ENCODE measurements around the gene POGLUT2.

Gene POGLUT2

DNA sequence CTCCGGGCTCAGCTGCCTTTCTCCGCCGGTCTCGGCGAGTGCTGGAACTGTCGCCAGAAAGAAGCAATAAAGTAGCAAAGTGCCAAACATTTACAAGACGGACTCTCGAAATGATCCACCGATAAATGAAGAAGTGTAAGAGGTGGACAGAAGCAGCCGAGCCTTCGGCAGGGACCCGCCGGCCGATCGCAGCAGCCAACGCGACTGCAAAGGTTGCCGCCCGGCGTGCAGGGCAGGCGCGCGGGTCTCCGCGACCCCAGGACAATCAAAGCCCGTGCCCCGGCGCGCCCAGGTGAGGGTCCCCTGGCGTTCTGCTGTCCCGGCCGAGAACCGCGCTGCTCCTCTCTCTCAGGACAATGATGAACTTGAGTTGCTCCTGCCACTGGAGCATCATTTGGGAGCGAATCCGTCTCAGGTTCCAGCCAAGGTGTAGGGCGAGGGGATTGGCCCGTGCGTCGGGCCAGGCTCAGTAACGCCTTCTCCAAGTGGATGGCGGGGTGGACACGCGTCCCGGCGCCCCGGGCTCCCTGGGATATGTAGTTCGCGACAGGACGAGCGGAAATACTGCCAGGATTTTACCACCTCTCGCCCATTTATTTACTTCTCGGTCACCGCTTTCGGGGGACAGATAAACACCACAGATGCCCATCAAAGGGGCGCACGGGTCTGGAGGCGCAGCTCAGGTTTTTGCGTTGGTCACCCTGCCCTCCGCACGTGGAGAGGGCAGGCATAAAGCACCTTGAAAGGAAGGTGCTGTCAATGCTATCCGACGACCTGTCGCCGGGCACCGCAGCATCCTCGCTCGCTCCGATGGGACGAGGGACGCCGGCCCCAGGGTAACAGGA is at the start of gene POGLUT2, which contains the start of gene BIVM:
TSS of gene POGLUT2 (minus strand) at position 396 of the 845 bp plus-strand sequence. CDS start at position 90, 306 bp downstream.
TSS of gene BIVM (plus strand) at position 539 of the 845 bp plus-strand sequence. CDS start 8,149 bp downstream, outside the sequence.
- peak; percentile 70 for DNase-seq

DNA sequence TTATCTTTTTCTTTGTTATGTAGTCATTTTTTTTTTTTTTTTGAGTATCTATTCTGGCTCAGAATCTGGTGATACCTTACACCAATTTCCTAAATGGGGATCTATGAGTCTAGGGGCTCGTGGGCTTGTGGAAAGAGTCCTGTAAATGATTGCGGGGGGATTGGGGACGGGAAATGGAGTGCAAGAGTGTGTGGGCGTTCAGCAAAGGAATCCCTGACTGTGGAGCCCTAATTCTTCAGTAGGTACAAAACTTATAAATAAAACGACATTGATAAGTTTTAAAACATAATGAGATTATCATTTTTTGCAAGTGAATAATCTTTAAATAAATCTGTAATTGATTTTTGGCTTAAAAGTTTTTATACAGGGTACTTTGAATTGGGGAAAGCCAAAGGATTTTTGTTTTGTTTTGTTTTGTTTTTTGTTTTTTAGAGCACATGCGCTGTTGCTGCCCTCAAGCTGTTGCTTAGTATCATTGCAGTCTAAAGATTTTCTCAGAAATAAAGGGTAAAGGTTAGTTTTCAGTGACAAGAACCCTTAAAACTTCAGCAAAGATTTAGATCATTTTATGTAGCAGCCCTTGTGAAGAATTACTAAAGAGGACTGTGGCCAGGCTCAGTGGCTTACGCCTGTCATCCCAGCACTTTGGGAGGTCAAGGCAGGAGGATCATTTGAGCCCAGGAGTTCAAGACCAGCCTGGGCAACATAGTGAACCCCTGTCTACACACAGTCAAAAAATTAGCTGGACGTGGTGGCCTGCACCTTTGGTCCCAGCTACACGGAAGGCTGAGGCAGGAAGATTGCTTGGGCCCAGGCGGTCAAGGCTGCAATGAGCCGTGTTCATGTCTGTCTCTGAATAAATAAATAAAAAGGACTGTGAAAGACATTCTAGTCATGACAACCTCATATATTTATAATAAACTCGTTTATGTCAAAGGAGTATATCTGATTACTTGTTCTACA is 48.8 kb upstream of the POGLUT2 start:
- DNase-seq: no peak

DNA sequence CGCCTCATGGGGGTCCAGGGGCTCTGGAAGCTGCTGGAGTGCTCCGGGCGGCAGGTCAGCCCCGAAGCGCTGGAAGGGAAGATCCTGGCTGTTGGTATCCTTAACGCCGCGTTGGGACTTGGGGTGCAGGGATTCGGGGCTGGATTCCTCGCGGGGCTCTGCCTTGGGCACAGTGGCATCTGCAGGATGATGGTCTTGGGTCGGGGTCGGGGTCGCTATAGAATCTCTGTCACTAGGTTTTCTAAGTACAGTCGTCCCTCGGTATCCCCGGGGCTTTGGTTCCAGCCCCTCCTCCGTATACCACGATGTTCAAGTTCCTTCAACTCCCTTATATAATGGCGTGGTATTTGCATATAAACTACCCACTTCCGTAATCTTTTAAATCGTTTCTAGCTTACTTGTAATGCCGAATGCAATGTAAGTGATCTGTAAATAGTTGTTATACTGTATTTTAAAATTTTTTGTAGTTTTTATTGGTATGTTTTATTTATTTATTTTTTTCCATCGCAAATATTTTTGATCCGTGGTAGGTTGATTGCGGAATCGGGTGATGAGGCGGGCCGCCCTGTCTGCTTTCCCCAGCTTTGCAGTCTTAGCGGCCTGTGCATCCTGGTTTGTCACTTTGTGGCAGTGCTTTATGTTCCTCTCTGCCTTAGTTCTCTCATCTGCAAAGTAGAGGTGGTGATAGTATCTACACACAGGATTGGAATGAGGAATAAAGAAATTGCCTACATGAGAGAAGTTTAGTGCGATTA is 47.7 kb upstream of the POGLUT2 start:
- DNase-seq: peak; percentile 46

DNA sequence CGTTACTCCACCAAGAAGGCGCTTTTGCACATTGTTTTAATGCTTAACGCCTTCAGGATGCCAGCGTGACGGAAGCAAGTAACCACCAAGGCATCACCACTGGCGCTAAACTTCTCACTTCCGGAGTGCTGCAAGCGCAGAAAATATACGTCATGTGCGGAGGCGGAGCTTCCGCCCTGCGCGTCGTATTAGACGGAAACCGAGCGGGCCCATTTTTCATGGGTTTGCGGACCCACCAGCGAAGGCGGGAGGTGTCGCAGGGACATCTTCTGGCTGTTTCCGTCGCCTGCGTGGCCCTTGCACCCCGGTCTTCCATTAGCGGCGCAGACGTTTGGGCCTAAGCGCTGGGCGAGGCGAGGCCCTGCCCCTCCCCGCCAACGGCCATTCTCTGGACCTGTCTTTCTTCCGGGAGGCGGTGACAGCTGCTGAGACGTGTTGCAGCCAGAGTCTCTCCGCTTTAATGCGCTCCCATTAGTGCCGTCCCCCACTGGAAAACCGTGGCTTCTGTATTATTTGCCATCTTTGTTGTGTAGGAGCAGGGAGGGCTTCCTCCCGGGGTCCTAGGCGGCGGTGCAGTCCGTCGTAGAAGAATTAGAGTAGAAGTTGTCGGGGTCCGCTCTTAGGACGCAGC is 47.0 kb upstream of the POGLUT2 start, which contains the start of gene ERCC5:
TSS of gene ERCC5 (plus strand) at position 403 of the 631 bp plus-strand sequence. CDS start 235 bp downstream, outside the sequence.
- DNase-seq: peak; percentile 94

DNA sequence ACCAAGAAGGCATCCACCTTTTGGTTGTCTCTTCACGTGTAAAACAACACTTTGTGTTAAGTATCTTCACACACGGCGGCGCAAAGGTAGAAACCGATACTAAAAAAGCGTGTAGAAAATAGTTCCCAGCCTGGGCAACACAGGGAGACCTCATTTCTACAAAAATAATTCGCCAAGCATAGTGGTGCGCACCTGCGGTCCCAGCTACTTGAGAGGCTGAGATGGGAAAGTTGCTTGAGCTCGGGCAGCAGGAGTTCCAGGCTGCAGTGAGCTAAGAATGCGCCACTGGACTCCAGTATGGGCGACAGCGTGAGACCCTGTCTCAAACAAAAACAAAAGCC is 46.5 kb upstream of the POGLUT2 start:
- DNase-seq: no peak

DNA sequence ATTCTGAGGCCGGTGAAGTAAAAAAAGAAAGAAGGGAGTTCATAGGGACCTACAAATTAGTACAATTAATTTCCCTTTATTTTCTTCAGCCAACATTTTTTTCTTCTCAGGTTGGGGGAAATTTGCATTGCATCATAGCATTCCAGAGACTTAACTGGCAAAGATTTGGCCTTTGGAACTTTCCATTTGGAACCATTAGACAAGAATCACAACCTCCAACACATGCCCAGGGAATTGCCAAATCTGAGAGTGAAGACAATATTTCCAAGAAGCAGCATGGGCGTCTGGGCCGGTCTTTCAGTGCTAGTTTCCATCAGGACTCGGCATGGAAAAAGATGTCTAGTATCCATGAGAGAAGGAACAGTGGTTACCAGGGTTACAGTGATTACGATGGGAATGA is 40.7 kb upstream of the POGLUT2 start:
- no peak for DNase-seq

DNA sequence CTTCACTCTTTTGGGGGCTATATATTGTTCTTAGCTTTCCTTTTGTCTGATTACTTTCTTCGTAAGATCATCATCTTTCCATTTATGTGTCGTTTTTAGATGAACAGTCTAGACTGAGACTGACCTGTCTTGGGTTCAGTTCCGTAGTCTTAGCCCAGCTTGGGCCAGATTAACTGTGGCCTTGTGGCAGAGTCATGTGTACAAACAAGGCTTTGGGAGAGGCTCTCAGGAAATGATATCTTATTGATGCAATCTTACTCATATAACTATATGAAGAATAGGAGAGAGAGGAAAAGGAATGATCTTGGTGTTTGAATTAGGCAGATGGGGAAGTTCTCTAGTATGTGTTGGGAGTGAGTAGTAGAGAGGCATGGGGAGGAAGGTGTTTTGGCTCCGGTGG is 40.2 kb upstream of the POGLUT2 start:
- no peak for DNase-seq

DNA sequence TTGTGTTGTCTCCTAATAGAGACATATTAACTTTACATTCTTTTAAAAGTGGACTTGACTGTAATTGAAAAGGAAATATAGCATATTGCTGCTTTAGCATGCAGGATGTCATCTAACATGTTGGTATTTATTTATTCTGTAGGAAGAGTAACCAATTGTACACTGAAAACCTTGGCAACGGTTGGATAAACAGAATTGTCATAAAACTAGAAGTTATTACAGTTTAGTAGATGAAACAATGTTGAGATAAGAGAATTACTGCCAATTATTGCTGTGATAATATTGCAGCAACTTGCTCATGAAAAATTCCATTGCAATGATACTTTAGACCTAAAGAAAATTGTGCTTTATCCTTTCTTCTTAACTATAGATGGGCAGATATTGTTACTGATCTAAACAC is 39.5 kb upstream of the POGLUT2 start:
- no peak for DNase-seq

DNA sequence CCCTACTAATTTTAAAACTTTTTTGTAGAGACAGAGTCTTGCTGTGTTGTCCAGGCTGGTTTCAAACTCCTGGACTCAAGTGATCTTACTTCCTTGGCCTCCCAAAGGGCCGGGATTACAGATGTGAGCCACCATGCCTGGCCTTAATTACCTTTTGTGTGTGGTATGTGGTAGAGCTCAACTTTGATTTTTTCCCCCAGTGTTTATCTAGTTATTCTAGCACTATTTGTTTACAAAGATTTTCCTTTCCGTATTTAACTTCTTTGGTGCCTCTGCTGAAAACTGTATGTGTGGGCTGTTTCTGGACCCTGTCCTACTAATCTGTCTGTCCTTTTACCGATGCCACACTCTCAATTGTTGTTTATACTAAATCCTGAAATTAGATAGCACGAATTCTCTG is 37.7 kb upstream of the POGLUT2 start:
- no peak for DNase-seq

DNA sequence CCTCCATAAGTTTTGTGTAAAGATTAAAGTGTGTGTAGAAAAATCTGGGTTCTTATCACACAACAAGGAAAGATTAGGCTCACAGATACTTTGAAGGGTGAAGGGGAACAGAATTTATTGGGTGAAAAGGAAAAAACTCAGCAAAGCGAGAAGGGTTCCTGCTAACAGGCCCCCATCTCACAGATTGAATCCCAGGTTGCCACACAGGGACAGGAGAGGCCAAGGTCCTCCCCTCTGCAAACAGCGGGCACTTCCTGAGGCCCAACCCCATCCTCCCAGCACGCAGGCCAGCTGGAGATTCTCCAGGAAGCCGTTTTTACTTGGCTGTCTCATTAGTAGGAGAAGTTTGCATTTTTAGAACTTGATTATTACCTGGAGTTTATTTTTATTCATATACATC is 31.9 kb upstream of the POGLUT2 start:
- no peak for DNase-seq

DNA sequence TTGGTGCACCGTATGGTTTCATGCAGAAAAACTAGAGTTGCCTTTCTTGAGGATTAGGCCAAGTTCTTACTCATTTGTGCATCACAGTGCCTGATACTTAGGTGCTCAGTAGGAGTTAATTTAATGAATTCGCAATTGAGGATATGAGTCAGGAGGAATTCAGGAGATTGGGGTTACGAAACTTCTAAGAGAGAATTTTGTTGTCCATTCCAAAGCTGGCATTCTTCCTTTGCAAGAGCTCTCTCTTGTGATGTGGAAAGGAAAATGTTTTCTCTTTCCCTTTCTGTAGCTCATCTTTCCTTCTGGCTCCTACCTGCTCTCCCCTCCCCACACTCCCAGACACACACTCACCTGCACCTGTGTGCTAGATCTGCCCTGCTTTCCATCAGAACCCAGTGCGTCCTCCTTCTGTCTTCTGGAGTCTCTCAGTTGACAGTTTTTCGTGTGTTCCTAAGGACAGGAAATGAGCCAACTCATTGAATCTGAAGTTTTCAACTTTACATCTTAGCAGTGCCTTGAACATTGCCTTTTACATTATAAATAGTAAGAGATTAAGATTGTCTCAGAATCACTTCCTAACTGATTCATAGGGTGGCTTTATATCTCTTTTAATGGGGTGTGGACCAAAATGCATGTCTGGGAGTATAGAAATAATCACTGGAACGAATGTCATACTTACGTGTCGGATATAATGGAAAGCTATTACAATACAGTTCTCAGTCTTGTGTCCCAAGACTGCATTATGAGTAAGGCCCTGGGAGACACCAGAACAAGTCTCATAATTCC is 27.3 kb upstream of the POGLUT2 start:
- DNase-seq: no peak

DNA sequence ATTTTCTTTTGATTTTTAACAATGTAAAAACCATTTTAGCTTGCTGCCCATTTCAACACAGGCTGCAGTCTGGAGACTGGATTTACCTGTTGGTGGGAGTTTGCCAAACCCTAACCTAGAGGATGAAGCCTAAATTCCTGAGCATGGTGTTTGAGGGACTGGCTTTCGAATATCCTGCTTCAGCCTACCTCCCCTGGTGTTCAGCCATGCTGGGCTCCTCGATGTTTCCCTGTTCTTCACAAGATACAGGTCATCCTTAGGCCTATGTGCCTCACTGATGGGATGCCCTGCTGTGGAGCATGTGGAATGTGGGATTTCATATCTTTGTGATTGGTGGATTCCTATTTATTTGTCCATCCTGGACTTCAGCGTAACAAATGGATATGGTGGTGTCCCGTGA is 26.6 kb upstream of the POGLUT2 start:
- DNase-seq: no peak

DNA sequence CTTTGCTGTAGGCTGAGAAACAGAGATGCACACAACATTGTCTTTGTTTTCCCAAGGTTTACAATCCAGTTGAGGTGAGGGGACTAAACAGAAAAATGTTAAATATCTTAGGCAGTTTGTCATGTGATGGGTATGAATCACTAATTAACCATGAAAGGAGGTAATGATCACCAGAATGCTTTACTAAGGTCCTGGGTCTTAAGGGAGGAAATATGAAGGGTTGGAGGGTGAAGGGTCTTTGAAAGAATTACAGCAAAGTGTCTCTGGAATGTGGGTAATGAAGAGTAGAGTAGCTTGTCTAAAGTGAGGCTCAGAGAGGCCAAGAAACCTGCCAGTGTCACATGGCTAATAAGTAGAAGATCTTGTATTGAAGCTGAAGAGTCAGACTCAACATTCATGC is 19.1 kb upstream of the POGLUT2 start:
- no peak for DNase-seq

DNA sequence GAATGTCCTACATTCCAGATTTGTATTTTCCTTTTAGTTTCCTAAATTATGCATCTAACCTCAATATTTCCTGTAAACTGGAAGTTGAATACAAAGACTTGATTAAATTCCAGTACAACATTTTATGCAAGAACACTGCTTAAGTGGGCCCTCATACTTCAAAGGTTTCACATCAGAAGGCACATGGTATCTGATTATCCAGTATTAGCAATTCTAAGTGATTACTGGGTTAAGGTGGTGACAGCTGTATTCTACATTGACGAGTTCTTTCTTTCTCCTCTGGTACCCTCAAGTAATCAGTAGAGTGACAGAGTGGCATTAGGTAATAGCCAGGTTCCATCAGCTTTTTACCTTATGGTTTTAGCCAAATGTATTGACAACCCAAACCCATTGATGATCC is 18.5 kb upstream of the POGLUT2 start:
- DNase-seq: no peak

DNA sequence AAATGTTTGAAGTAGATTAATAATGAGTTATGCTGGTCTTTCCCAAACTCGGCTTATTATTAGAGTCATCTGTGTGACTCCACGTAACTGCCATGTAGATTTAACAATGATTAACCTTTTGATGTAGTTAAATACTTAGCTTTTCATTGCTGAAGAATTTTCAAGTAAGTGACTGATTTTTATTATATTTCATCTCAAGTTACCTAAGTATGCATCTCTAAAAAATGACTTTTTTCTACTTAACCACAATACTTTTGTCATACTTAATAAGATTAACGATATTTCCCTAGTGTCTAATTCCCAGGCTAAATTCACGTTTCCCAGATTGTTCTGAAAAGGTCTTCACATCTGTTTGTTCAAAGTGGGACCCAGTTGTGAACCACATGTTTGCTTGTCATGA is 17.9 kb upstream of the POGLUT2 start:
- DNase-seq: no peak

DNA sequence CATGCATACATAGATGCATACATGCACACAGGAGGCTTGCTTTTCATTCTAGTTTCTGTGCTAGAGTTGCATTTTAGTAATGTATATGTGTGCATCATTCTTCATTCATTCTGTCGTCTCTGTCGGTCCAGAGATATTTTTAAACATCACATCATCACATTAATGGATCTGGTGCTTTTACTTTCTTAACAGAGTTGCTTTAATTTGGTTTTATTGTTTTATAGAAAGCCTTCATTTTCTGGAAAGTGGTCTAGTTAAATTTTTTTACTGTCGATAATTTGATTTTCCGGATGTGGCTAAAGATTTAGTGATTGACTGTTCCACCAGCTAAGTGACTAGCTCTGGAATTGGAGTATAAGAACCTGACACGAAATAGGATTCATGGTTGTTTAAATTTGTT is 17.0 kb upstream of the POGLUT2 start:
- DNase-seq: no peak

DNA sequence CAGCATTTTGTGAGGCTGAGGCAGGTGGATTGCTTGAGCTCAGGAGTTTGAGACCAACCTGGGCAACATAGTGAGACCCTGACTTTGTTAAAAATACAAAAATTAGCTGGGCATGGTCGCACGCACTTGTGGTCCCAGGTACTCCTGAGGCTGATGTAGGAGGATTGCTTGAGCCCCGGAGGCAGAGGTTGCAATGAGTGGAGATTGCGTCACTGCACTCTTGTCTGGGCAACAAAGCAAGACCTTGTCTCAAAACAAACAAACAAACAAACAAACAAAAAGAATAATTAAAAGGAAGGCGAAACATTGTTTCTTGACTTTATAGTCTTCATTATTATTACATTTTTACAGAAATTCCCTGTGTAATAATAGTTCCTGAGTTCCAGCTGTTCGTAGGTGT is 16.0 kb upstream of the POGLUT2 start:
- no peak for DNase-seq

DNA sequence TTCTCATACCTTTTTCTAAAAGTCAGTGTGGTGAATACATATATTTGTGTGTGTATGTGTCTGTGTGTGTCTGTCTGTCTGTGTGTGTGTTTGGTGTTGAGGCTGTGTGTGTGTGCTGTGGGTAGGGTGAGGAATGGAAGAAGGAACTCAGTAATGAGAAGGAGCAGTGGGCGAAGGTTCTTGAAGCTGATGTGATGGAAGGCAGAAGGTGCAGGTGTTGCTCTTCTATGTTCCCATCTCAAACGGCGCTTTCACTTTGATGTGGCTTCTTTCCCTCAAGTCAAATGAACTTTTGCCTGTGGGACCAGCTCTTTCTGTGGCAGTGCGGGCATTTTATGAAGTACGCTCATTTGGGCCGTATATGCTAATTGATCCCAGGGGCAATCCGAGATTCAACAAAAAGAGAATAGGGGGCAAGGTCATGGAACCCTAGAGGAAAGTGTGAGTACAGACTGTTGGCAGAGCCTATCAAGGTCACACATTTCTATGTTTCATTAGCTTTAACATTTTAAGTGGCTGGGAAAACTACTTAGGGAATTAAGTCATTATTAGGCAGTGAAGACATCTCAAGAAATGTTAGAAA is 15.3 kb upstream of the POGLUT2 start:
- no peak for DNase-seq

DNA sequence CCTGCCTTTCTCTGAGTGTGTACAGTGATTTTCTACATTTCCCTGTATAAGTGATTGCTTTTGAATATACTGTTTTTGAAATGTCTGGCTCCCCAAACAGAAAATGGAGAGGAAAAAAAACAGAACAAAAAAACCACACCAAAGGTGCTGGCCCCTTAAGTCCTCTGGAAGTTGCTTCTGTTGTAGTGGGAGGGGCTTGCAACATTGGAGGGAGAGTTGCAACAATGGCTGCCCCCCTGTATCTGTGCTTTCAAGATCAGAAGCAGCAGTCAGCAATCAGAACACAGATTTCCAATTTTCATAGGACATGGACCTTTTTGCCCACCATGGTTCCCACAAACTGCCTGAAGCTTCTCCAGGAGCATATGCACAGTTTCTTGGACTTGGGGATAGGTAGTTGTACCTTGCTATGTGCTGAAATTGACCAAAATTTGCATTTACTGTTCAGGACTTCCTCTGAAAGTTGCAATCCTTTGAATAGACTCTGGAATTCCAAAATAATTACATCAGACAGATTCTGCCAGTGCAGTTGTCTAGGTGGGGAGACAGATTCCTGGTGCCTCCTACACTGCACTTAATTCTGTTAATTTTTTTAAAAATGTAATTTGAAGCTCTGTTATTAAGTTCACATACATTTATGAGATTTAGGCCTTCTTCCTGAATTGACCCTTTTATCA is 14.0 kb upstream of the POGLUT2 start:
- no peak for DNase-seq

DNA sequence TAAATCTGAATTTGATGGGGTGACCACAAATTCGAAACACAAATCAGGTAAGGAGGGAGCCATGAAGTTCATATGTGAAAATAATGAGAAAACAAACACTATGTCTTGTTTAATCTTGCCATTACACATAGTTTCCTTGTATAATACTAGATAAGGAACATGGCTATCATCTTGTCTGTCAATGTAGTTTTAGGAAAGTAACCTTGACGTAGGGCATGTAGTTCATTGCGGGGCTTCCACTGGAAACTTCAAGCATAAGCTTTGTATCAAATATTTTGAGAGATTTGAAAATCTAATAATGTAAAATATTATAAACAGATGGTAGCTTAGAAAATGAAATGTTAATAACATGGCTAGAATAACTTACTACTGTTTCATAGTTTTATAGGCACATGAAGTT is 8.9 kb upstream of the POGLUT2 start:
- no peak for DNase-seq

DNA sequence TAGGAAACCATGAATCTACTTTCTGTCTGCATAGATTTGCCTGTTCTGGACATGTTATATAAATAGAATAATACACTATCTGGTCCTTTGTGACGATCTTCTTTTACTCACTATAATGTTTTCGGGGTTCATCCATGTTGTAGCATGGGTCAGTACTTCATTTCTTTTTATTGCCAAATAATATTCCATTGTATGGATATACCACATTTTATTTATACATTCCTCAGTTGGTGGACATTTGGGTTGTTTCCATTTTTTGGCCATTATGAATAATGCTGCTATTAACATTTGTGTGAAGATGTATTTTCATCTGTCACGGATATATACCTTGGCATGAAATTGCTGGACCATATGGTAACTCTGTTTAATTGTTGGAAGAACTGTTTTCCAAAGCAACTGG is 6.9 kb upstream of the POGLUT2 start:
- no peak for DNase-seq

Data from CD4-positive, alpha-beta T cell treated with Interferon gamma for 1 hour (primary cell).